Muscle of leg (tissue), 16 donors: Measurements from ENCODE around the gene SPINK1. TPM values are rescaled to one million over a fixed set of nuclear protein-coding genes. Genes with fewer than 3 reads are reported as not detected.
"Not testable (repeated sequence)": the region's sequence is repeated elsewhere in the genome, so short reads cannot be mapped to it uniquely, and the experiment has no call there.

Experiments
- DNase-seq: peaks from one replicate; pipeline ENCODE4 v3.0.0; 2013
- H3K27ac ChIP-seq: one replicate; pipeline ENCODE4 v1.5.1; 2013; ENCODE audit warnings: mild to moderate bottlenecking, low read length, control low read depth
- H3K27me3 ChIP-seq: one replicate; pipeline ENCODE4 v1.6.1; 2013; ENCODE audit warnings: low read length; ENCODE audit not compliant: control insufficient read depth, insufficient read depth
- H3K36me3 ChIP-seq: one replicate; pipeline ENCODE4 v1.6.1; 2013; ENCODE audit warnings: low read length; ENCODE audit not compliant: control insufficient read depth, insufficient read depth
- H3K4me1 ChIP-seq: one replicate; pipeline ENCODE4 v1.6.1; 2013; ENCODE audit warnings: low read length; ENCODE audit not compliant: control insufficient read depth, insufficient read depth
- H3K4me3 ChIP-seq: one replicate; pipeline ENCODE4 v1.5.1; 2013; ENCODE audit warnings: low read length, control low read depth
- H3K9me3 ChIP-seq: replicated peaks from 2 replicates; pipeline ENCODE4 v1.6.1; 2013; ENCODE audit warnings: low read depth, low read length; ENCODE audit not compliant: control insufficient read depth
- WGBS: methylation state at CpG from one replicate; pipeline ENCODE4 v1.1.5; 2013; ENCODE audit warnings: missing lambda C conversion rate; ENCODE audit not compliant: insufficient coverage; 5-methylcytosine and 5-hydroxymethylcytosine counted together
- long read RNA-seq, 11 donors: transcript quantifications; one replicate each; lab custom pipeline, GENCODE V29; 2026
- polyA plus RNA-seq, 8 donors: library from polyadenylated mRNA; unstranded; fragments of 120-200 nt; gene quantifications; one replicate each; pipeline versions ENCODE4 v1.2.1 to v1.2.3, GENCODE V29; 2013; ENCODE audit warnings: inconsistent platforms in 1 of 8, low replicate concordance in 1 of 8; ENCODE audit not compliant: insufficient read length in 8 of 8, insufficient read depth in 1 of 8
- total RNA-seq: library from RNA; stranded (reverse); fragments of 120-200 nt; gene quantifications from one replicate; pipeline ENCODE4 v1.2.4, GENCODE V29; 2013

Gene SPINK1, protein sequence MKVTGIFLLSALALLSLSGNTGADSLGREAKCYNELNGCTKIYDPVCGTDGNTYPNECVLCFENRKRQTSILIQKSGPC
- total RNA-seq (not detected), polyA plus RNA-seq (1 to 10 TPM in 4 of 8 donors, not detected in 4; 1.4 to 7.6 (median 2.0) TPM)
- long read RNA-seq, donor 1, transcript SPINK1-201 (4 exons, 542 nt) = major isoform, 9 of 13 reads
- long read RNA-seq, donor 1, partial matches to known transcripts = 0 of 13 reads
- long read RNA-seq, donor 1, other reads (novel, unspliced or antisense) = 0 of 13 reads
- long read RNA-seq, donor 2 = 0 reads
- long read RNA-seq, donor 3, transcript SPINK1-201 (4 exons, 542 nt) = major isoform, 5 of 9 reads
- long read RNA-seq, donor 3, partial matches to known transcripts = 0 of 9 reads
- long read RNA-seq, donor 3, other reads (novel, unspliced or antisense) = 0 of 9 reads
- long read RNA-seq, donor 4, partial matches to known transcripts = 0 of 1 reads
- long read RNA-seq, donor 4, other reads (novel, unspliced or antisense) = 0 of 1 reads
- long read RNA-seq, donor 5 = 0 reads
- long read RNA-seq, donor 6, partial matches to known transcripts = 0 of 1 reads
- long read RNA-seq, donor 6, other reads (novel, unspliced or antisense) = 0 of 1 reads
- long read RNA-seq, donor 7 = 0 reads
- long read RNA-seq, donor 8, partial matches to known transcripts = 0 of 2 reads
- long read RNA-seq, donor 8, other reads (novel, unspliced or antisense) = 0 of 2 reads
- long read RNA-seq, donor 9, partial matches to known transcripts = 0 of 2 reads
- long read RNA-seq, donor 9, other reads (novel, unspliced or antisense) = 0 of 2 reads
- long read RNA-seq, donor 10 = 0 reads
- long read RNA-seq, donor 11, partial matches to known transcripts = 0 of 4 reads
- long read RNA-seq, donor 11, other reads (novel, unspliced or antisense) = 0 of 4 reads

DNA sequence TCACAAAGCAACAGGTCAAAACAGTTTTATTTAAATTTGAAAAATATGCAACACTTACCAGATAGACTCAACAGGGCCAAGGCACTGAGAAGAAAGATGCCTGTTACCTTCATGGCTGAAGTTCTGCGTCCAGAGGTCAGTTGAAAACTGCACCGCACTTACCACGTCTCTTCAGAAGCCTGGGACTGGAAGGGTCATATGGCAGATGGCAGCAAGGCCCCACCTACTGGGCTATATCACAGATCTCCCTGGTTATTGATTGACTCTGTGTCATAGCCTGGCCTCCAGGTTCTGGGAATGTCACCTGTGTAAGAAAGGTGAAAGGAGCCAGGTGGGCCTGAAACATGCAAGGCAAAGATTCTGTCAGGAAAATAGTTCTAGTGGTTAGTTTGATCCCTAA, at the start of gene SPINK1:
SPINK1 (minus strand) TSS at position 207 of the 400 bp plus-strand sequence; CDS start at position 113, 94 bp downstream.
- 90% methylated on average over 3 of the region's 3 CpGs for WGBS
- Histone ChIP-seq H3K4me3 (no peak within 1 kb of the TSS), H3K27me3 (no peaks in the 10 kb centered on the region), H3K36me3 (no peaks in the 10 kb centered on the region), H3K4me1 (no peaks in the 10 kb centered on the region), H3K27ac (no peak within 1 kb of the TSS), H3K9me3 (no peaks in the 10 kb centered on the region)
- DNase-seq = no peak

DNA sequence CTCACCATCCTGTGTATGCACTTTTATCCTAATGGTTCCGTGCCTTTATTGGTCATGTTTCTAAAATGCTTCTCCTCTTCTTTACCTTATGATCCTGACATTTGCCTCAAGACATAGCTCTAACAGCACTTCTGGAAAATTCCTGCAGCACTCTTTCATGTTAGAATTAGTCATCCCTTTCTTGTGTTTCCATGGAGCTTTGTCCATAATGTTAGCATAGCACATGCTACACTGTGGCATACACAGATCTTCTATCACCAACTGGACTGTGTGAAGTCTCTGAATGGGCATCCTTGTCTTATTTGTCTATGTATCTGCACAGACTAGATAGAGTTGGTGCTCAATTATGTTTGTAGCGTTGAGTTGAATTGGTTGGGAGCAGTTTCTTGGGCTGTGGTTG, 49.0 kb upstream of the SPINK1 start:
- Histone ChIP-seq H3K27ac (no peak overlapping the region), H3K36me3 (no peaks in the 10 kb centered on the region), H3K4me3 (no peak overlapping the region), H3K27me3 (no peaks in the 10 kb centered on the region), H3K9me3 (no peaks in the 10 kb centered on the region), H3K4me1 (no peaks in the 10 kb centered on the region)
- DNase-seq = no peak
- 88% methylated on average over 1 of the region's 2 CpGs for WGBS

DNA sequence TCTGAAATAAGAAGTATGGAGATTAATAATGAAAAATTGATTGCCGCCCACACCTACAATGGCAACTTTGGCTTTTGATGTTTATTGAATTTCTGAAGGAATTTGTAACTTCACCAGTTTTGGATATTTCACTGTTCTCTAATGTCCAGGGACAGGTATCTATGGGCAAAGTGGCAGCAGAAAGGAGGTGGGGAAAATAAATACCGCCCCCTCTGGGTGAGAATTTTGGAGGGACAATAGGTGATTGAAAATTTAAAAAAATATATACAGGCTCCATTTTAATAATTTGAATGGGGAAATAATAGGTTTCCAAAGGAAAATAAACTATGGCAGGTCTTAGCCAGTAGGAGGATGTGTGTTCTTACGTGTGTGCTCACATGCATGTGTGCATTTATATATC, 48.3 kb upstream of the SPINK1 start:
- no peaks in the 10 kb centered on the region for H3K36me3 ChIP-seq
- H3K27ac ChIP-seq = no peak overlapping the region
- no peak overlapping the region for H3K4me3 ChIP-seq
- DNase-seq = no peak
- no peaks in the 10 kb centered on the region for H3K4me1 ChIP-seq
- H3K27me3 ChIP-seq = no peaks in the 10 kb centered on the region
- H3K9me3 ChIP-seq = no peaks in the 10 kb centered on the region
- 83% methylated on average over 1 of the region's 3 CpGs for WGBS

DNA sequence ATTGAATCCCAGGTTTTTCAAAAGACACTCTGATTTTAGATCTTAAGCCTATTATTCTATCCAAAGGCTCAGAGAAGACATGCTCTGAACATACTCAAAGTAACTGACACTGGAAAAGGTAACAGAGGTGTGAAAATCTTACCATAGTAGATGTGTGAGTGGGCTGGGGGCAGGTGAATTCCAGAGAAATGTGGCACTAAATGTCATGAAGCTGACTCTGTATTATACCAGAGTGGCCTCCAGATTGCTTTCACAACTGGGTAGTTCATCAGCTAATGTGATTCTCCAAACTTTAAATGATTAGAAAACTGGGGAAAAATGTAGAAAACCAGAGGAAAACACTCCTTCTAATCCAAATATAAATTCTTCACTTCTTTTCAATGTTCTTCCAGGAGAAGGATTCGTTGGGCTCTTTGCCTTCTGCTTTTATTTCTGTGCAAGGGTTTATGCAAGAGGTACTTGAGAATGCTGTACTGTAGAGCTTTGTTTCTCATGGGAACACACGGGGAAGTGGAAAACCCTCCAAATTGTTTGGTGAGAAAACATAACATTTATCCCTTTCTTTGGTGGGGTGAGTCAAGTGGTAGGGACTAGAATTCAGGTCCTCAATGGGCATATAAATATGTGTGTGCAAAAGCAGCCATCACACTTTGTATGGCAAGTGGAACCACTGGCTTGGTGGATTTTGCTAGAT, 46.7 kb upstream of the SPINK1 start, which contains the start of gene SCGB3A2:
SCGB3A2 (plus strand) TSS at position 646 of the 694 bp plus-strand sequence. CDS start 93 bp downstream, outside the sequence.
- Histone ChIP-seq H3K27ac (no peak within 1 kb of the TSS), H3K9me3 (no peaks in the 10 kb centered on the region), H3K27me3 (no peaks in the 10 kb centered on the region), H3K36me3 (no peaks in the 10 kb centered on the region), H3K4me1 (no peaks in the 10 kb centered on the region), H3K4me3 (no peak within 1 kb of the TSS)
- WGBS = no CpG with 5 or more reads among the region's 2 CpGs
- DNase-seq = no peak

DNA sequence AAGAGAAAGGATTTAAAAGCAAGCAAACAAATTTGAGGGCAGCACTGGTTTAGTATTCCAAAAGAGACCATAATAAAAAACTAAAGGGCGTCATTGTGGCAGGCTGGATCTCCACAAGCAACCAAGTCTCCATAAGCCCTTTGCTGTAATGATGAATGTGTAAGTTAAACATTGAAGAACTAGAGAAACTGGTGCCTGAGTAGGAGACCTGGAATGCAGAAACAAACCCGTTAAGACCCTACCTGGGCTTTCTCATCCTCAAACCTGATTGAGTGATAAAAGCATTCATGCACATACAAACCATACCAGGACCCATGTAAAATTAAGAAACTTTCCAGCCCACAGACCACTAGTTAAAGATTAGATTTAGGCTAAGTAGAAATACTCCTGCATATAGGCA, 45.2 kb upstream of the SPINK1 start:
- Histone ChIP-seq H3K9me3 (no peaks in the 10 kb centered on the region), H3K4me3 (no peak overlapping the region), H3K27me3 (no peaks in the 10 kb centered on the region), H3K36me3 (no peaks in the 10 kb centered on the region), H3K27ac (no peak overlapping the region), H3K4me1 (no peaks in the 10 kb centered on the region)
- WGBS = no CpG with 5 or more reads among the region's 2 CpGs
- no peak for DNase-seq

DNA sequence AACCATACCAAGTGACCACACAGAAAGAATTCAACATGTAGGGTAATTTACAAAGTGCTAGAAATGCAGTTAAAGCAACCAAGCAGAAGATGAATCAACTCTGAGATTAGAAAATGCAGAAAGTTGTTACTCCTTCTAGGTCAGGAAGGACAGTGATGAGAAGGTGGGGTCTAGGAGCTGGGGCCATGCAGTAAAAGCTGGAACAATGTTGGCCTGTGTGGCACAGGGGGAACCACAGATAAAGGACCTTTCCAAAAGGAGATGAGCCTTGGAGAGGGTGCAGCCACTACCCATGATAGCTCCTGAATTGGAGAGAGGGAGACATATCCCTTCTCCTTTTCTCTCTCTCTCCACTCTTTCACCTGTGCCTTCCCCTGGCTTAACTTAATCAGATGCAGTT, 44.7 kb upstream of the SPINK1 start:
- H3K27ac ChIP-seq = no peak overlapping the region
- H3K36me3 ChIP-seq = no peaks in the 10 kb centered on the region

DNA sequence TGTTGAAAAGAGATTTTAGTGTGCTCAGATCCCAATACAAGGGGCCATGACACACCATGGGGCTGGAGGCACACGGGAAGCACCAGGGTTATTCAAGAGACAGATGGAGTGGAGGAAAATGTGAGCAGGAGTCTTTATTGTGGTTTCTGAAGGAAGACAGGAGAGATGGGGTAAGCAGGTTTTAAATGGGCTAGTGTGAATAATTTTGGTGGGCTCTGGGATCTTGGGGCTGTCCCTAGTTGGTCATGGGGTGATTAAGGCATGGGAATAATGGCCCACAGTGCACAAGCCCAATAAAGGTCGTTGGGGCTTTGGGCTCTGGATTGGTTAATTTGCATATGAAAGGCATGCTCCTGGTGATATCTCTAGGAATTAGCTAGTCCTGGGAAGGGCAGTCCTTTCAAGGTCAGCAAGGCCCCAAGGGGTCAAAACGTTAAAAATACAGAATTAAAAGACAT, 43.5 kb upstream of the SPINK1 start:
- WGBS = 32% methylated on average over 2 of the region's 3 CpGs
- H3K27me3 ChIP-seq = no peaks in the 10 kb centered on the region
- no peak overlapping the region for H3K4me3 ChIP-seq
- no peaks in the 10 kb centered on the region for H3K4me1 ChIP-seq
- no peaks in the 10 kb centered on the region for H3K9me3 ChIP-seq
- H3K36me3 ChIP-seq = no peaks in the 10 kb centered on the region
- DNase-seq = no peak
- no peak overlapping the region for H3K27ac ChIP-seq

More for the DNA sequence above, 44.7 kb upstream of the SPINK1 start:
- Histone ChIP-seq H3K4me1 (no peaks in the 10 kb centered on the region), H3K27me3 (no peaks in the 10 kb centered on the region), H3K9me3 (no peaks in the 10 kb centered on the region), H3K4me3 (no peak overlapping the region)
- no peak for DNase-seq

DNA sequence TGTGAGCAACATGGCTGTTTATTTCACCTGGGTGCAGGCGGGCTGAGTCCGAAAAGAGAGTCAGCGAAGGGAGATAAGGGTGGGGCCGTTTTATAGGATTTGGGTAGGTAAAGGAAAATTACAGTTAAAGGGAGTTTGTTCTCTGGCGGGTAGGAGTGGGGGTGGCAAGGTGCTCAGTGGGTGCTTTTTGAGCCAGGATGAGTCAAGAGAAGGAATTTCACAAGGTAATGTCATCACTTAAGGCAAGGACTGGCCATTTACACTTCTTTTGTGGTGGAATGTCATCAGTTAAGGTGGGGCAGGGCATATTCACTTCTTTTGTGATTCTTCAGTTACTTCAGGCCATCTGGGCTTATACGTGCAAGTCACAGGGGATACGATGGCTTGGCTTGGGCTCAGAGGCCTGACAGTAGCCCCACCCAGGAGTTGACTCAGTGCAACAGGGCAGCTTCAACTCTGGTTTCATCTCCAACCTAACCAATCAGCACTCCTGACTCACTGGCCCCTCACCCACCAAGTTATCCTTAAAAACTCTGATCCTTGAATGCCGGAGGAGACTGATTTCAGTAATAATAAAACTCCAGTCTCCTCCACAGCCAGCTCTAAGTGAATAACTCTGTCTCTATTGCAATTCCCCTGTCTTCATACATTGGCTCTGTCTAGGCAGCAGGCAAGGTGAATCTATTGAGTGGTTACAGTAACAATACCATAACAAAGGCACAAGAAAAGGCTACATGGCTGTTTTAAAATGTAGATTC, 42.8 kb upstream of the SPINK1 start:
- not testable (repeated sequence) for H3K4me1 ChIP-seq, H3K9me3 ChIP-seq, DNase-seq, H3K4me3 ChIP-seq, H3K27me3 ChIP-seq, H3K27ac ChIP-seq, H3K36me3 ChIP-seq
- 82% methylated on average over 3 of the region's 8 CpGs for WGBS

DNA sequence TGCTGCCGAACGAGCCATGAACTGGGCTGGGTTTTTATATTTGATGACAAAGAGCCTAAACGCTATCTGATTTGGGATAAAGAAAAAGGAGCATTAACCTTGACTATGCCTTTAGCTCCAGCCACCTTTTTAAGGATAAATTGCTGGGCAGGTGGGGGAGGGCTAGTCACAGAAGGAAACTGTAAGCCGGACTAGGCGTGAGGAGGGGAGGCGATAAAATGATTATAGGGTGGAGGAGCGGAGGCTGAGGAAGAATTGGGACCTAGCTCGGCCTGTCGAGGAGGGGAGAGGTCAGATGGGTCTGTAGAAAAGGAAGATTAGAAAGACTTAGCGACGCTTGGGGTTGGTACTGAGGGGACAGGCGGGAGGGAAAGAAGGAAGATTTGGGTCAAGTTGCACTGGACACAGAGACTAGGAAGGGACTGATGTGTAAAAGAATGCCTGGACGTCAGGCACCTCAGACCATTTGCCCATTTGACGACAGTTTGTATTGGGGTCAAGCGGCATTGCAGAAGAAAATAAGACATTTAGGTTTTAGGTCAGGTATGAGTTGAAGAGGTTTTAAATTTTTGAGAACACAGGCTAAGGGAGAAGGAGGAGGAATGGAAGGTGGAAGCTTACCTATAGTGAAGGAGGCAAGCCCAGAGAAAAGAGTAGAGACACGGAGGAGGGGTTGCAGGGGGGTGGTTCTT, 41.4 kb upstream of the SPINK1 start:
- H3K27ac ChIP-seq, H3K27me3 ChIP-seq, DNase-seq, H3K4me3 ChIP-seq, H3K4me1 ChIP-seq, H3K9me3 ChIP-seq, H3K36me3 ChIP-seq: not testable (repeated sequence)
- whole genome bisulfite sequencing = 74% methylated on average over 15 of the region's 16 CpGs
